Endodermal cell (in vitro differentiated cells): Measurements from ENCODE around the gene GALNT7. TPM values are rescaled to one million over a fixed set of nuclear protein-coding genes. Genes with fewer than 3 reads are reported as not detected.

ENCODE experiments used
- DNase-seq: peaks from one replicate; pipeline ENCODE4 v3.0.0-alpha.2; 2017
- H3K27ac ChIP-seq: 2 replicates; pipeline ENCODE4 v1.5.1; 2013; ENCODE audit warnings: mild to moderate bottlenecking, low read depth, low read length, moderate library complexity
- H3K27me3 ChIP-seq: 2 replicates; pipeline ENCODE4 v1.6.1; 2013; ENCODE audit warnings: mild to moderate bottlenecking, low read length, moderate library complexity; ENCODE audit not compliant: insufficient read depth, control insufficient read depth, poor library complexity, severe bottlenecking
- H3K36me3 ChIP-seq: 2 replicates; pipeline ENCODE4 v1.7.0; 2013; ENCODE audit warnings: mild to moderate bottlenecking, low read length, moderate library complexity; ENCODE audit not compliant: control insufficient read depth, insufficient read depth
- H3K4me1 ChIP-seq: one replicate; pipeline ENCODE4 v1.7.0; 2013; ENCODE audit warnings: low read length; ENCODE audit not compliant: control insufficient read depth, insufficient read depth
- H3K4me3 ChIP-seq: 2 replicates; pipeline ENCODE4 v1.5.1; 2013; ENCODE audit warnings: mild to moderate bottlenecking, low read length, moderate library complexity
- H3K9ac ChIP-seq: 2 replicates; pipeline ENCODE4 v1.6.1; 2013; ENCODE audit warnings: mild to moderate bottlenecking, low read length, moderate library complexity; ENCODE audit not compliant: poor library complexity, severe bottlenecking; ENCODE audit errors: extremely low read depth
- H3K9me3 ChIP-seq: 2 replicates; pipeline ENCODE4 v1.6.1; 2013; ENCODE audit warnings: mild to moderate bottlenecking, low read length, moderate library complexity; ENCODE audit not compliant: control insufficient read depth
- H3K27ac Mint-ChIP-seq: 2 replicates; pipeline ENCODE4 v1.8.0; 2020; ENCODE audit warnings: mixed read lengths
- H3K27me3 Mint-ChIP-seq: 2 replicates; pipeline ENCODE4 v1.8.0; 2021; ENCODE audit warnings: mild to moderate bottlenecking, mixed read lengths; ENCODE audit not compliant: insufficient read depth
- H3K36me3 Mint-ChIP-seq: 2 replicates; pipeline ENCODE4 v1.8.0; 2020; ENCODE audit warnings: low read depth, mixed read lengths
- H3K4me1 Mint-ChIP-seq: 2 replicates; pipeline ENCODE4 v1.8.0; 2020; ENCODE audit warnings: mixed read lengths
- H3K4me3 Mint-ChIP-seq: 2 replicates; pipeline ENCODE4 v1.8.0; 2020; ENCODE audit warnings: mild to moderate bottlenecking, moderate library complexity, mixed read lengths
- H3K9me3 Mint-ChIP-seq: 2 replicates; pipeline ENCODE4 v1.8.0; 2020; ENCODE audit warnings: mild to moderate bottlenecking, mixed read lengths
- CTCF ChIP-seq: fragments of 200-600 bp; sonication (generic); conservative IDR thresholded peaks from 2 replicates; pipeline ENCODE4 v1.5.0; 2021; ENCODE audit warnings: antibody characterized with exemption, mild to moderate bottlenecking
- WGBS, 2 experiments: methylation state at CpG; one replicate each; pipeline versions ENCODE4 v1.1.5 to v1.1.7; 2013; ENCODE audit warnings: missing lambda C conversion rate in 2 of 2, mixed read lengths in 1 of 2; ENCODE audit not compliant: insufficient coverage in 1 of 2, insufficient read length in 1 of 2; 5-methylcytosine and 5-hydroxymethylcytosine counted together
- total RNA-seq, 2 donors: library from RNA; stranded (reverse); fragmentation: NEBNext Ultra II Directional in 1 of 2; extraction: Animal tissue kit (Norgen Biotek cat#: 25700) in 1 of 2; gene quantifications; 2 replicates in 1 of 2; 3 replicates in 1 of 2; pipeline ENCODE4 v1.2.1, GENCODE V29; 2021

GALNT7 gene
- total RNA-seq, 2 donors from 2014 or later: 66.1 to 72.1 TPM

- Mint-ChIP-seq H3K9me3 (no peaks in the 10 kb centered on the region), H3K4me1 (peaks cover 1% of the 10 kb centered on the region), H3K27ac (no peak overlapping the region), H3K4me3 (no peak overlapping the region), H3K27me3 (no peaks in the 10 kb centered on the region), H3K36me3 (peaks cover 12% of the 10 kb centered on the region)
- H3K9ac ChIP-seq: no peak overlapping the region
- H3K4me3 ChIP-seq: no peak overlapping the region
- WGBS, 2 experiments: 78 to 91% methylated on average over 3 of the region's 3 CpGs
- peaks cover 46% of the 10 kb centered on the region for H3K36me3 ChIP-seq
- H3K4me1 ChIP-seq: no peaks in the 10 kb centered on the region
- no peaks in the 10 kb centered on the region for H3K9me3 ChIP-seq
- H3K27me3 ChIP-seq: no peaks in the 10 kb centered on the region
- DNase-seq: peak; percentile 72
- H3K27ac ChIP-seq: no peak overlapping the region
- TF ChIP-seq CTCF: peak; percentile 79
Observed at GRCh38 chr4:173317004-173317403, 148.4 kb downstream of the GALNT7 start.

DNA sequence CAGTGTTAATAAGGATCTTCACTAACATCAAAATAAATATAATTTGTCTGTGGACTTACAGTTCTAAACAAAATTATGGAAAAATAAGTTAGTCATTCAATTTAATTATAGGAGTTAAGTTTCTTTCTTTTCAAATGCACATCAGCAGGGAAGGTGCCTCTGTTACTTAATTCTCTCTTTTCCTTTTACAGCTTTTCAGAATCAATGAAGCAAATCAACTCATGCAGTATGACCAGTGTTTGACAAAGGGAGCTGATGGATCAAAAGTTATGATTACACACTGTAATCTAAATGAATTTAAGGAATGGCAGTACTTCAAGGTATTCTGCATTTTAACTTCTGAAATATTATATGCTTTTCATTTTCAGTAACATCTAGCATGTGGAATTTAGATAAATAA is 149.6 kb downstream of the GALNT7 start:
- H3K36me3 Mint-ChIP-seq: peaks cover 6% of the 10 kb centered on the region
- Histone ChIP-seq H3K9ac (no peak overlapping the region), H3K27ac (no peak overlapping the region), H3K4me3 (no peak overlapping the region), H3K9me3 (no peaks in the 10 kb centered on the region), H3K4me1 (no peaks in the 10 kb centered on the region), H3K27me3 (no peaks in the 10 kb centered on the region), H3K36me3 (peaks cover 48% of the 10 kb centered on the region)
- no peak for TF ChIP-seq CTCF
- H3K4me3 Mint-ChIP-seq: no peak overlapping the region
- H3K4me1 Mint-ChIP-seq: no peaks in the 10 kb centered on the region
- no peaks in the 10 kb centered on the region for H3K9me3 Mint-ChIP-seq
- H3K27ac Mint-ChIP-seq: no peak overlapping the region
- no peak for DNase-seq
- no peaks in the 10 kb centered on the region for H3K27me3 Mint-ChIP-seq

DNA sequence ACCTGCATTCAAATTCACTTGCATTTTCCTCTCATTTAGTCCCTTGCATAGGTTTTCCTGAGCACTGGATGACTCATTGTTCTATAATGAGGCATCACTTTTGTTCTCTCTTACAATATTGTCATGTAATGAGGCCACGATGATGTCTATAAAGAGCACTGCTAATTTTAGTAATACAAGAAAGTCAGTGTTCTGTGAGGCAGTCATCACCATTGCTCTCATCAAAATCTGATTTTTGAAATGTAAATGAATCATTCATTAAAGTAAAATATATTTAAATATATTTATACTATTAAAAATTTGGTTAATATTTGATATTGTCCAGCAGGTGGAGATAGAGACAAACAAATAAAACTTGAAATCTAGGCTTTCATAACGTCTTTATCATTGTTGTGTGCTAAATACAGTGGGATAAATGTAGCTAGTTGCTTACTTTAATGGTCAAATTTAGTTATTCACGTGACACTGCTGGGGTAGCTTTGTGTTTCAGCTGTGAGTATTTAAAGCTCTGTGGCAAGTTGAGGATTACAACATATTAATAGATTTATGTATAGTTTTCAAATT is 150.1 kb downstream of the GALNT7 start:
- Mint-ChIP-seq H3K4me1 (no peaks in the 10 kb centered on the region), H3K27me3 (no peaks in the 10 kb centered on the region), H3K27ac (no peak overlapping the region), H3K36me3 (peaks cover 6% of the 10 kb centered on the region), H3K9me3 (no peaks in the 10 kb centered on the region), H3K4me3 (no peak overlapping the region)
- no peaks in the 10 kb centered on the region for H3K27me3 ChIP-seq
- DNase-seq: no peak
- WGBS, 2 experiments: 38 to 72% methylated on average over 1 to 3 of the region's 3 CpGs
- TF ChIP-seq CTCF: peak; percentile 58
- no peak overlapping the region for H3K4me3 ChIP-seq
- H3K27ac ChIP-seq: no peak overlapping the region
- no peaks in the 10 kb centered on the region for H3K4me1 ChIP-seq
- H3K36me3 ChIP-seq: peaks cover 48% of the 10 kb centered on the region
- H3K9ac ChIP-seq: no peak overlapping the region
- H3K9me3 ChIP-seq: no peaks in the 10 kb centered on the region
